NCI-H2196 treated with DMSO at 0.1 percent for 48 hours (cell line): ENCODE data around the gene MRPL53.

Experiments used
- DNase-seq: peaks from one replicate; lab custom pipeline; 2025; ENCODE audit not compliant: unreplicated experiment; lab: John Stamatoyannopoulos, UW

Gene MRPL53

GRCh38 chr2:74472086-74472944 is at the start of gene MRPL53:
Gene MRPL53 (minus strand): TSS chr2:74472680. CDS start chr2:74472660, 20 bp downstream.
- DNase-seq, result peak; percentile 49

GRCh38 chr2:74516650-74517049 is 44.2 kb upstream of the MRPL53 start:
- DNase-seq, result no peak

GRCh38 chr2:74515981-74516633 is 43.6 kb upstream of the MRPL53 start:
- DNase-seq, result no peak

- no peak for DNase-seq
These were observed 42.9 kb upstream of the MRPL53 start for GRCh38 chr2:74515271-74515980.

- no peak for DNase-seq
These were observed 42.1 kb upstream of the MRPL53 start, which contains the start of gene TLX2 for GRCh38 chr2:74514368-74515270. Gene TLX2 (plus strand): TSS chr2:74514450. CDS start chr2:74514807, 357 bp downstream.

GRCh38 chr2:74513605-74514367 is 41.3 kb upstream of the MRPL53 start:
- DNase-seq, result no peak

- DNase-seq, result no peak
These were observed 40.5 kb upstream of the MRPL53 start for GRCh38 chr2:74512744-74513604.

- DNase-seq, result no peak
These were observed 38.9 kb upstream of the MRPL53 start for GRCh38 chr2:74511104-74511989.

GRCh38 chr2:74510272-74510671 is 37.8 kb upstream of the MRPL53 start:
- no peak for DNase-seq

GRCh38 chr2:74507926-74508520 is 35.5 kb upstream of the MRPL53 start:
- DNase-seq, result no peak

GRCh38 chr2:74507145-74507925 is 34.9 kb upstream of the MRPL53 start, which contains the start of gene PCGF1:
Gene PCGF1 (minus strand): TSS chr2:74507695. CDS start chr2:74507668, 27 bp downstream.
- peak; percentile 81 for DNase-seq

GRCh38 chr2:74505448-74506246 is 33.2 kb upstream of the MRPL53 start:
- DNase-seq, result no peak

- DNase-seq, result no peak
These were observed 32.1 kb upstream of the MRPL53 start for GRCh38 chr2:74504591-74504990.

- DNase-seq, result no peak
These were observed 31.3 kb upstream of the MRPL53 start for GRCh38 chr2:74503506-74504475.
